ENCODE measurements around the gene CCDC57.

DNA sequence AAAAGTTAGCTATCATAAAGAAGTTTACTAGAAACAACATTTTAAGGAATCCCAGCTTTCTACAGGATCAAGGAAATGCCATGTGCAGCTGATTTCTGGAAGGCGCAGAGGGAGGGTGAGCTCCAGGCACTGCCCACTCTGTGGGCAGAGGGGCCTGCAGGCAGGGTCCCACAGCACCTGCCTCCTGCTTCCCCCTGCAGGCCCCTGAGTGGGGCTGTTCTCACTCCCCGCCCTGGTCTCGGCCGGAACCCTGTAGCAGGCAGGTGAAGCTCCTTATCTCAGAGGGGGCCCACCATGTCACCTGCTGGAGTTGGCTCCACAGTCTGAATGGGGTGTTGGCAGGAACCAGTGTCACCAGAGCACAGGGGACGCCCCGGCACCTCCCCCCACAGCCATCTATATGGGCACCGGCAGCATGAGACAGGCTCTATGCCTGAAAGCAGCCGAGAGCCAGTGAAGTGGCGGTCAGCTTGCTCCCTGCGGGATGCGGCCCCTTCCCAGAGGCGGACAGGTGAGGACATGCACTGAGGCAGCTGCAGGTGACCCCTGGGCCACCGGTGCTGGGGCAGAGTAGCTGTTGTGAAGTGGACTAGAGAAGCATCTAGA, 67.0 kb downstream of the CCDC57 start:
- TF ChIP-seq, protein P1, sequence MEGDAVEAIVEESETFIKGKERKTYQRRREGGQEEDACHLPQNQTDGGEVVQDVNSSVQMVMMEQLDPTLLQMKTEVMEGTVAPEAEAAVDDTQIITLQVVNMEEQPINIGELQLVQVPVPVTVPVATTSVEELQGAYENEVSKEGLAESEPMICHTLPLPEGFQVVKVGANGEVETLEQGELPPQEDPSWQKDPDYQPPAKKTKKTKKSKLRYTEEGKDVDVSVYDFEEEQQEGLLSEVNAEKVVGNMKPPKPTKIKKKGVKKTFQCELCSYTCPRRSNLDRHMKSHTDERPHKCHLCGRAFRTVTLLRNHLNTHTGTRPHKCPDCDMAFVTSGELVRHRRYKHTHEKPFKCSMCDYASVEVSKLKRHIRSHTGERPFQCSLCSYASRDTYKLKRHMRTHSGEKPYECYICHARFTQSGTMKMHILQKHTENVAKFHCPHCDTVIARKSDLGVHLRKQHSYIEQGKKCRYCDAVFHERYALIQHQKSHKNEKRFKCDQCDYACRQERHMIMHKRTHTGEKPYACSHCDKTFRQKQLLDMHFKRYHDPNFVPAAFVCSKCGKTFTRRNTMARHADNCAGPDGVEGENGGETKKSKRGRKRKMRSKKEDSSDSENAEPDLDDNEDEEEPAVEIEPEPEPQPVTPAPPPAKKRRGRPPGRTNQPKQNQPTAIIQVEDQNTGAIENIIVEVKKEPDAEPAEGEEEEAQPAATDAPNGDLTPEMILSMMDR (IDR thresholded peaks at IDR 0.05; ENCODE audit: low read depth, low read length), result no peak
- no peak for TF ChIP-seq EZH2phosphoT487 (IDR thresholded peaks at IDR 0.05; ENCODE audit: low read depth)

All from OCI-LY3 (cell line).